Progenitor cell of endocrine pancreas (in vitro differentiated cells): ENCODE results near the gene PPP1R3G. TPM values are rescaled to one million over a fixed set of nuclear protein-coding genes. Genes with fewer than 3 reads are reported as not detected.

ENCODE experiments used
- DNase-seq: peaks from one replicate; pipeline ENCODE4 v3.0.0; 2021; ENCODE audit warnings: low spot score; ENCODE audit not compliant: unreplicated experiment
- H3K27ac Mint-ChIP-seq: 2 replicates; pipeline ENCODE4 v1.8.0; 2021; ENCODE audit warnings: mild to moderate bottlenecking, moderate library complexity, mixed read lengths
- H3K27me3 Mint-ChIP-seq: 2 replicates; pipeline ENCODE4 v1.8.0; 2021; ENCODE audit warnings: mixed read lengths
- H3K36me3 Mint-ChIP-seq: 2 replicates; pipeline ENCODE4 v1.8.0; 2022; ENCODE audit warnings: mixed read lengths; ENCODE audit not compliant: insufficient read depth
- H3K4me1 Mint-ChIP-seq: 2 replicates; pipeline ENCODE4 v1.8.0; 2021; ENCODE audit warnings: low read depth, mixed read lengths
- H3K4me3 Mint-ChIP-seq: 2 replicates; pipeline ENCODE4 v1.8.0; 2021; ENCODE audit warnings: low read depth, mild to moderate bottlenecking, moderate library complexity, mixed read lengths
- H3K9me3 Mint-ChIP-seq: 2 replicates; pipeline ENCODE4 v1.8.0; 2021; ENCODE audit warnings: low read depth, mixed read lengths
- total RNA-seq: library from RNA; stranded (reverse); gene quantifications from 2 replicates; pipeline ENCODE4 v1.2.1, GENCODE V29; 2021
- TF ChIP-seq, protein P1 (sequence below): fragments of 200-600 bp; sonication (generic); IDR thresholded peaks from one replicate; pipeline ENCODE4 v1.5.0; 2021; ENCODE audit warnings: antibody characterized with exemption, mild to moderate bottlenecking; ENCODE audit not compliant: unreplicated experiment

Gene PPP1R3G
- total RNA-seq, 1 donor from 2014 or later: 0.07 TPM

DNA sequence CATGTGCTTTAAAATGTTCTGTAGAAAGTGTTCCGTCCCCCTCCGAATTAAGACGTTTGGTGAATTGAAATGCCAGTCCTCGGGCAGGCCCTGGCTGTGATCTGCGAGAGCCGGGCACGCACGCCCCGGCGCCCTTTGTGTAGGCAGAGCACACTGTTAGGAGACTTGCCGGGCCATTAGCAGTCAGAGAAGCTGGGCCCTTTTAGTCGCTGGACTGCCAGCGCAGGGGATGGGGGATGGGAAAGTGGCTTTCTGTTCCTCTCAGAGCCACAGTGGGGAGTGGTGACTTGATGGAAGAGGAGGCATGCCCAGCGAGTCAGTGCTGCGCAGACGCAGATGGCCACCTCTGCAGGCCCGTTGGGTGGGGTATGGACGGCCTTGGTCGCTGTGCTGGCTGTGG, 2.2 kb downstream of the PPP1R3G start:
- Mint-ChIP-seq H3K4me1 (peaks cover 2% of the 10 kb centered on the region), H3K27ac (no peak overlapping the region), H3K4me3 (no peak overlapping the region), H3K9me3 (no peaks in the 10 kb centered on the region), H3K27me3 (peaks cover 67% of the 10 kb centered on the region), H3K36me3 (no peaks in the 10 kb centered on the region)
- TF ChIP-seq, protein P1, sequence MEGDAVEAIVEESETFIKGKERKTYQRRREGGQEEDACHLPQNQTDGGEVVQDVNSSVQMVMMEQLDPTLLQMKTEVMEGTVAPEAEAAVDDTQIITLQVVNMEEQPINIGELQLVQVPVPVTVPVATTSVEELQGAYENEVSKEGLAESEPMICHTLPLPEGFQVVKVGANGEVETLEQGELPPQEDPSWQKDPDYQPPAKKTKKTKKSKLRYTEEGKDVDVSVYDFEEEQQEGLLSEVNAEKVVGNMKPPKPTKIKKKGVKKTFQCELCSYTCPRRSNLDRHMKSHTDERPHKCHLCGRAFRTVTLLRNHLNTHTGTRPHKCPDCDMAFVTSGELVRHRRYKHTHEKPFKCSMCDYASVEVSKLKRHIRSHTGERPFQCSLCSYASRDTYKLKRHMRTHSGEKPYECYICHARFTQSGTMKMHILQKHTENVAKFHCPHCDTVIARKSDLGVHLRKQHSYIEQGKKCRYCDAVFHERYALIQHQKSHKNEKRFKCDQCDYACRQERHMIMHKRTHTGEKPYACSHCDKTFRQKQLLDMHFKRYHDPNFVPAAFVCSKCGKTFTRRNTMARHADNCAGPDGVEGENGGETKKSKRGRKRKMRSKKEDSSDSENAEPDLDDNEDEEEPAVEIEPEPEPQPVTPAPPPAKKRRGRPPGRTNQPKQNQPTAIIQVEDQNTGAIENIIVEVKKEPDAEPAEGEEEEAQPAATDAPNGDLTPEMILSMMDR: no peak
- DNase-seq: no peak

DNA sequence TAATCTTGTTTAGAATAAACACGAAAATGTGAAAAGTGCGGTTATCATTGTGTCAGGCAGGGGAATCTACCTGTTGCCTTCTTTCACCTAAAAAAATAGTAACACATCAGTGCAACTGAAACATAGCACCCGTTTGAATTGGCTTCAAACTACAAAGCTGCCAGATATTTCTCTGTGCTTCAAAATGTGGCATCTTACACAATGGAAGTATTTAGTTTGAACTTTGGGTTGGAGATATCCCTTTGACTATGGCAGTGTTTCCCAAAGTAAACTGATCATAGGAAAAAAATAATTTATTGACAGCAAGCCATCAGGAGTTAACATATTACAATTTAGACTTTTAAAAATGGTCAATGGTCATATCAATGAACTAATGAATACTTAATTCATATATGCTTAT, 3.6 kb downstream of the PPP1R3G start:
- Mint-ChIP-seq H3K36me3 (no peaks in the 10 kb centered on the region), H3K27me3 (peaks cover 59% of the 10 kb centered on the region), H3K4me3 (no peak overlapping the region), H3K27ac (no peak overlapping the region), H3K9me3 (no peaks in the 10 kb centered on the region), H3K4me1 (peaks cover 2% of the 10 kb centered on the region)
- DNase-seq: no peak
- TF ChIP-seq, protein P1: no peak

DNA sequence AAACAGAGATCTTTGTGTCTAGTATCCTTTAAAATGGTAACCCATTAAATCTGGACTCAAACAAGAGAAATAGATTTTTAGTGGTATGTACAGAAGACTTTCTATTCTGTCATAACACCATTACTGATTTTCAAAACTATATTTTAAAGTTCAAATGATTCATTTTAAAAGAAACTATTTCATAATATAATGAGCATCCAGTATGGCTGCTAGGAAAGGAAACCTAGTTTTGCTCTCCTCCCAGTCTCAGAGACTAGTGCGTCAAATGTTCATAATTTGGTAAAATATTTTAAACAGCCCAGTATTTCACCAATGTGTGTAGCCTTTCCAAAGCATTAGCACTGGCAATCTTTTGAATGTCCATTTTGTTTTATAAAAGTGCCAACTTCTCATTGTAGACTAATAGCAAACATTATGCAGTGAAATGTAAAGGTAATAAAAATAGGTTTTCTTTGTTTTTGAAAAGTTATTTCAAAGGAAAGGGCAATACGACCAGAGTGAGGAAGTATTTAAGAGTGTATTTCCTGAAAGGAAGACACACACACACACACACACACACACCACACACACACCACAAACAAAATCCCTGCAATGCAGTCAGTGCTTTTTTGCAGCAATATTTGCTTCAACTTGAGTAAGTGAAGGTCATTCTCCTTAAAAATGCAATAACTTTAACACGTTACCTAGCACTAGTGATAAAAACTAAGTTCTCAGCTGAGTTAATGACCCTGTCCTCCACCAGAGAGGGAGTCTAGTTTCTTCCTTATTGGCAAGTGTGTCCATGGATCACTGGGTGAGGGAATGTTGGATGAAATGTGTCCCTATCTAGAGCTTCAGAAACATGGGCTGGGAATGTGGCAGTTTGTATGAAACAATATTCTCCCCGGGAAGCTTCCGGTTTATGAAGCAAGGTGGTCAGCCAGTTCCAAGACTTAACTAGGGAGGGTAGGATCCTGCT, 4.6 kb downstream of the PPP1R3G start:
- no peak for DNase-seq
- no peak overlapping the region for H3K27ac Mint-ChIP-seq

DNA sequence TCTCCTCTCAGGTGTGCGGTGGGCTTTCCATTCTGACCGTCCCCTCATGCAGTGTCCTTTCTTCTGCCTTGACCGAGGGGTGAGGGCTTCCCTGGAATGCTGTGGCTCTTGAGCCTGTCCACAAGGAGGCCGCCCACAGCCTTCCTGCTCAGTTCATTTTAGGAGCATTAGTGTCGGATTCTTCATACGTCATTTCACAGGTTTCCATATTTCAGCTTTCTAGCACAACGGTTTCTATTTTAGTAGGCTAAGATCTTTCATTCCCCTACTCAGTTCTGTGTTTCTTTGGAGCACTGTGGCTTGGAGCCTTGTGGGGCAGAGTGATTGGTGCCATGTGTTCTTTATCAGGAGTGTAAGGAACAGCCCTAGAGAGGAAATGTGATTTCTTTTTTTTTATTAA, 5.5 kb downstream of the PPP1R3G start:
- Mint-ChIP-seq H3K36me3 (no peaks in the 10 kb centered on the region), H3K27ac (no peak overlapping the region), H3K27me3 (peaks cover 54% of the 10 kb centered on the region), H3K9me3 (no peaks in the 10 kb centered on the region), H3K4me1 (no peaks in the 10 kb centered on the region), H3K4me3 (no peak overlapping the region)
- TF ChIP-seq, protein P1: no peak
- no peak for DNase-seq

More for the DNA sequence above, 4.6 kb downstream of the PPP1R3G start:
- H3K36me3 Mint-ChIP-seq: no peaks in the 10 kb centered on the region
- no peak overlapping the region for H3K4me3 Mint-ChIP-seq
- peaks cover 1% of the 10 kb centered on the region for H3K4me1 Mint-ChIP-seq
- TF ChIP-seq, protein P1: no peak
- no peaks in the 10 kb centered on the region for H3K9me3 Mint-ChIP-seq
- peaks cover 56% of the 10 kb centered on the region for H3K27me3 Mint-ChIP-seq

DNA sequence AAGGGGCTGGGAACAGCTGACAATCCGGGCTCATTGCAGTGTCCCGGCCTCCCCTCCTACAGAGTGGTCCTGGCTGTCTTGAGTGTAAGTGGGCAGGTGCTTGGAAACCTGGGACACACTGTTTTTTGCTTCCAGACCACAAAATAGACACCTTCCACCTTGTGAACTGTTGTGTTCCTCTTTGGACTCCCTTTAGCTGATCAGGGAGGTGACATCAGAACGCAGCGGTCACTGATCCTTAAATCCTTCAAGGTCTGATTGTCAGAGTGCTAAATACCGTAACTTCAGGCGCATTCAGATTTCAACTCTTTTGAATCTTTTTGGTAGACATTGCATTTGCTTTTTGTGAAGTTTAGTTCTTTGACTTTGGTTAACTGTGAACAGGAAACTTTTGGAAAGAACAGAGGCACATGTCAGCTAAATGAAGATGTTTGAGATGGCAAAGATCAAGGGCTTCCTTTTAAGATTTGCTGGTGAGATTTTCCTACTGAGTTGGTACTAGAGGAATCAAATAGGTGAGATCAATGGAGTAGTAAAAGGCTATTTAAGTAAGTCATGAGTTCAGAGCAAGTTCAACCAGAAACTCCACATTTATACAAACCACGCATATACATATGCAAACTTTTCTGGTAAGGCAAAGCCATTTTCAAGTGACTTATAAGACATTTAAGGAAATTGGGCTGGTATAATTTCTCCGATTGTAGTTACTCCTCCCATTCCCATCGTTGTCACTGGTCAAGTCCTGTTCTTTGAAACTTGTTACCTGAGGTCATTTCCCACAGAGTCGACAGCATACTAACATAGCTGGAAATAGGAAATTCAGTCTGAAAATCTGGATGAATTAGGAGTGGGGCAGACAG, 6.3 kb downstream of the PPP1R3G start:
- Mint-ChIP-seq H3K27me3 (peaks cover 51% of the 10 kb centered on the region), H3K27ac (no peak overlapping the region), H3K4me3 (no peak overlapping the region), H3K4me1 (no peaks in the 10 kb centered on the region), H3K9me3 (no peaks in the 10 kb centered on the region), H3K36me3 (no peaks in the 10 kb centered on the region)
- DNase-seq: no peak
- TF ChIP-seq, protein P1: no peak
